Measurements from ENCODE around the gene PKP1. TPM values are rescaled to one million over a fixed set of nuclear protein-coding genes. Genes with fewer than 3 reads are reported as not detected.

PKP1 gene
- polyA plus RNA-seq, 1 experiment: 0.05 TPM

GRCh38 chr1:201356236-201356635 is 72.9 kb downstream of the PKP1 start:
- TF ChIP-seq, protein P1, sequence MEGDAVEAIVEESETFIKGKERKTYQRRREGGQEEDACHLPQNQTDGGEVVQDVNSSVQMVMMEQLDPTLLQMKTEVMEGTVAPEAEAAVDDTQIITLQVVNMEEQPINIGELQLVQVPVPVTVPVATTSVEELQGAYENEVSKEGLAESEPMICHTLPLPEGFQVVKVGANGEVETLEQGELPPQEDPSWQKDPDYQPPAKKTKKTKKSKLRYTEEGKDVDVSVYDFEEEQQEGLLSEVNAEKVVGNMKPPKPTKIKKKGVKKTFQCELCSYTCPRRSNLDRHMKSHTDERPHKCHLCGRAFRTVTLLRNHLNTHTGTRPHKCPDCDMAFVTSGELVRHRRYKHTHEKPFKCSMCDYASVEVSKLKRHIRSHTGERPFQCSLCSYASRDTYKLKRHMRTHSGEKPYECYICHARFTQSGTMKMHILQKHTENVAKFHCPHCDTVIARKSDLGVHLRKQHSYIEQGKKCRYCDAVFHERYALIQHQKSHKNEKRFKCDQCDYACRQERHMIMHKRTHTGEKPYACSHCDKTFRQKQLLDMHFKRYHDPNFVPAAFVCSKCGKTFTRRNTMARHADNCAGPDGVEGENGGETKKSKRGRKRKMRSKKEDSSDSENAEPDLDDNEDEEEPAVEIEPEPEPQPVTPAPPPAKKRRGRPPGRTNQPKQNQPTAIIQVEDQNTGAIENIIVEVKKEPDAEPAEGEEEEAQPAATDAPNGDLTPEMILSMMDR (IDR thresholded peaks at IDR 0.05; ENCODE audit: insufficient read depth, low read depth, low read length): no peak
- no peak for DNase-seq (ENCODE audit: low read depth)
- POLR2A ChIA-PET: no interaction called here
- CTCF ChIA-PET: interaction anchor here (12.4 kb wide), 1 partner anchor 9 kb away, joined by 136 read pairs; no protein-coding TSS in a partner anchor
- H3K36me3 ChIP-seq (ENCODE audit: control insufficient read depth, insufficient read depth, low read length): no peaks in the 10 kb centered on the region
- peaks cover 10% of the 10 kb centered on the region; the same call in 1 of the 2 replicates for H3K27me3 ChIP-seq (ENCODE audit: control insufficient read depth, insufficient read depth, low read length)
- H3K4me3 ChIP-seq (ENCODE audit: low read depth, low read length): no peak overlapping the region

DNA sequence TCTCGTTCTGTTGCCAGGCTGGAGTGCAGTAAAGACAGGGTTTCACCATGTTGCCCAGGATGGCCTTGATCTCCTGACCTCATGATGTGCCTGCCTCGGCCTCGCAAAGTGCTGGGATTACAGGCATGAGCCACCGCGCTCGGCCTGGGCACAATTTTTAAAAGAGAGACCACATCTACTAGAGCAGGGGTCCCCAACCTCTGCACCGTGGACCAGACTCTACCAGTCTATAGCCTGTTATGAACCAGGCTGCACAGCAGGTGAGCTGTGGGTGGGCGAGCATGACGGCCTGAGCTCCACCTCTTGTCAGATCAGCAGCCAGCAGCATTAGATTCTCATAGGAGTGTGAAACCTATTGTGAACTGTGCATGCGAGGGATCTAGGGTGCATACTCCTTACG is 73.4 kb downstream of the PKP1 start:
- Histone ChIP-seq H3K4me3 (ENCODE audit: low read depth, low read length) (no peak overlapping the region), H3K36me3 (ENCODE audit: control insufficient read depth, insufficient read depth, low read length) (no peaks in the 10 kb centered on the region), H3K27me3 (ENCODE audit: control insufficient read depth, insufficient read depth, low read length) (peaks cover 10% of the 10 kb centered on the region; the same call in 1 of the 2 replicates)
- TF ChIP-seq, protein P1 (IDR thresholded peaks at IDR 0.05; ENCODE audit: insufficient read depth, low read depth, low read length): no peak
- CTCF ChIA-PET: interaction anchor here (12.4 kb wide), 1 partner anchor 10 kb away, joined by 136 read pairs; no protein-coding TSS in a partner anchor
- POLR2A ChIA-PET: no interaction called here
- DNase-seq (ENCODE audit: low read depth): no peak

- ChIA-PET POLR2A (no interaction called here), CTCF (interaction anchor here (1.3 to 12.4 kb wide), 2 partner anchors 10 to 42 kb away, joined by 3 to 136 read pairs; partner anchors contain the start of gene LAD1)
- H3K27me3 ChIP-seq (ENCODE audit: control insufficient read depth, insufficient read depth, low read length): peaks cover 11% of the 10 kb centered on the region
These were observed 73.9 kb downstream of the PKP1 start for GRCh38 chr1:201357211-201357610.

DNA sequence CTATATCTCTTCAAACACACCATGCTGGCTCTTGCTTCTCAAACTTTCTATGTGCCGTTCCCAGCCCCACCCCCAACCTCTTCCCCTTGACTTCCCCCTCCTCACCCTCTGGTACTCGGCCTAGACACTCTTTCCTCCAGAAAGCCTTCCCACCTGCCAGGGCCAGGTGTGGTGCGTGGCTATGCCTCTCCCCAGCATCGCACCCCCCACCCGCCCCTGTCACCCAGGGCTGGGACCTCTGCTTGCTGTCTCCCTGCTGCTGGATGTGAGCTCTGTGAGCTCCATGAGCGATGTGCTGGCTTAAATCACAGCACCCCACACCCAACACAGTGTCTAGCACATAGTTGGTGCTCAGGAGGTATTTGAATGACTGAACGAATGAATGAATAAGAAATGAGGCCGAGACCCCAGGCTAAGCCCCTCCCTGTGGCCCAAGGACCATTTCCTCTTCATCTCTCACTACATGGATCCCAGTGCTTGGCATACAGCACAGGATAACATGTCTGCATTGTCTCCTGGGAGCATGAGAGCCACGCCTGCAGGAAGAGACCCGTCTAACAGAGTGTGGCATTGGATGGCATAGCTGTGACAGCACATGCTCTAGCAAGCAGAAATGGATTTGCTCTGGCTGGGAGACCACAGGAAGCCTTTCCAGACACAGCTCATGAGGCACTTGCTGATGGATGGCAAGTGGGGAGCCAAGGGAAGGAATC is 74.5 kb downstream of the PKP1 start:
- Histone ChIP-seq H3K36me3 (ENCODE audit: control insufficient read depth, insufficient read depth, low read length) (no peaks in the 10 kb centered on the region), H3K4me3 (ENCODE audit: low read depth, low read length) (no peak overlapping the region), H3K27me3 (ENCODE audit: control insufficient read depth, insufficient read depth, low read length) (peaks cover 14% of the 10 kb centered on the region)
- ChIA-PET CTCF (interaction anchor here (1.3 to 12.4 kb wide), 3 partner anchors 11 to 105 kb away, joined by 3 to 144 read pairs (median 136); partner anchors contain the start of gene LAD1), POLR2A (no interaction called here)
- DNase-seq (ENCODE audit: low read depth): no peak
- TF ChIP-seq, protein P1 (IDR thresholded peaks at IDR 0.05; ENCODE audit: insufficient read depth, low read depth, low read length): no peak

More at GRCh38 chr1:201357211-201357610, 73.9 kb downstream of the PKP1 start:
- TF ChIP-seq, protein P1 (IDR thresholded peaks at IDR 0.05; ENCODE audit: insufficient read depth, low read depth, low read length): no peak
- Histone ChIP-seq H3K36me3 (ENCODE audit: control insufficient read depth, insufficient read depth, low read length) (no peaks in the 10 kb centered on the region), H3K4me3 (ENCODE audit: low read depth, low read length) (no peak overlapping the region)
- DNase-seq (ENCODE audit: low read depth): no peak

- POLR2A ChIA-PET: no interaction called here
These were observed 75.3 kb downstream of the PKP1 start for GRCh38 chr1:201358596-201358995.

More at GRCh38 chr1:201358596-201358995, 75.3 kb downstream of the PKP1 start:
- DNase-seq (ENCODE audit: low read depth): no peak
- H3K27me3 ChIP-seq (ENCODE audit: control insufficient read depth, insufficient read depth, low read length): peaks cover 13% of the 10 kb centered on the region
- H3K36me3 ChIP-seq (ENCODE audit: control insufficient read depth, insufficient read depth, low read length): no peaks in the 10 kb centered on the region
- CTCF ChIA-PET: interaction anchor here (1.0 to 12.4 kb wide), 6 partner anchors 11 to 387 kb away, joined by 3 to 144 read pairs (median 32); partner anchors contain the start of gene LAD1
- no peak overlapping the region for H3K4me3 ChIP-seq (ENCODE audit: low read depth, low read length)
- TF ChIP-seq, protein P1 (IDR thresholded peaks at IDR 0.05; ENCODE audit: insufficient read depth, low read depth, low read length): no peak

Data from BJ (cell line).